ENCODE measurements around the gene ZNF768. TPM values are rescaled to one million over a fixed set of nuclear protein-coding genes. Genes with fewer than 3 reads are reported as not detected.
"Not testable (repeated sequence)": the region's sequence is repeated elsewhere in the genome, so short reads cannot be mapped to it uniquely, and the experiment has no call there.

ZNF768 gene
- total RNA-seq, 2 donors from 2014 or later, result 25.0 to 36.3 TPM

DNA sequence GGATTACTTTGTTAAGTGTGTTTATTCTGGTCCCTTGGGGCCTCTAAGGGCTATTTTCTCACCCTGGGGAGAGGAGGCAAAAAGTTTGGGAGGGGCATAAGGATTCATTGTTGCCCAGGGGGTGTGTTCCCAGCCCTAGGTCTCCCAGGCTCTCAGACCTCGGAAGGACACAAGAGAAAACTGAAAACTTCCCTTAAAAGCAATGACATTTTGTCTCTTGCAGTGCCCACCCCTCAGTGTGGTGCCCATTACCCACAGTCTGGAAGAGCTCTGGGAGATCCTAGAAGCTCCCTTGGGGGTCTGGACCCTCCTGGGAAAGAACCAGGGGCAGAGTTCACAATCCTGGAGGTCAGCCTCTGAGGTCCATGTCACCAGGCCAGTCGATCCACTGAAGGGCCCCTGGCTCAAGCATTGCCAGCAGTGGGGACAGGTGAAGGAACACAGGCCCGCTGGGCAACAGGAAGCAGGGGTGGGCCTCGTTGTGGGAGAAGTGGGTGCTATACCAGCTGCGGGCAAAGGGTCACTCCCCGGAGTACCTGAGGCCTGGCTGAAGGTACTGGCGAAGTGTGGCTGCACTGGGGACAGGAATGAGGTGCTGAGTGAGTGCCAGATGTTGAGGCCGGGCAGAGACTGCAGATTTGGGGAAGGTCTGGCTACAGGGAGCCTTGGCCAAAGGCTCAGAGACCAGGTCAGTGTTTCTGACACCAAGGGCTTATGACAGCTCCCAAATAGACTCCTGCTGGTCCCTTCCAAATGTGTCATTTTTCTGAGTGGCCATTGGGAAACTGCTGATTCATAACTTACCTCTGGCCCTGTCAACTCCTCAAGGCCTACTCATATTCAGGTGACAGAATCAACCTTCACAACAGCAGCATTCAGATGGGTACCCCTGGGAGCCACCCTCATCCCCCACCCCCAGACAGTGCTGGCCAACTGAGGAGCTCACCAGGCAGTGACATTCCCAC lies 12.9 kb upstream of the ZNF768 start:
- TF ChIP-seq CTCF (IDR thresholded peaks at IDR 0.05), result no peak
- Histone ChIP-seq H3K27ac (no peak overlapping the region), H3K9me3 (no peaks in the 10 kb centered on the region), H3K27me3 (replicated peaks; ENCODE audit: insufficient read depth) (no peaks in the 10 kb centered on the region), H3K36me3 (no peaks in the 10 kb centered on the region), H3K4me1 (ENCODE audit: control insufficient read depth in 1 of 2, low read depth in 2 of 2) (peaks cover 8 to 12% of the 10 kb centered on the region in 2 donors), H3K4me3 (no peak overlapping the region)
- DNase-seq (ENCODE audit: low spot score) (no peak), ATAC-seq (ENCODE audit: insufficient number of reproducible peaks, low FRiP score, low read depth) (no peak)

- H3K4me3 ChIP-seq, result peak overlapping the region; percentile 74
- H3K4me1 ChIP-seq (ENCODE audit: control insufficient read depth in 1 of 2, low read depth in 2 of 2), result peaks cover 16 to 25% of the 10 kb centered on the region in 2 donors
- H3K27me3 ChIP-seq (replicated peaks; ENCODE audit: insufficient read depth); H3K27ac ChIP-seq; H3K36me3 ChIP-seq; DNase-seq (ENCODE audit: low spot score); H3K9me3 ChIP-seq; ATAC-seq (ENCODE audit: insufficient number of reproducible peaks, low FRiP score, low read depth): not testable (repeated sequence)
These were observed 10.1 kb upstream of the ZNF768 start for GRCh38 chr16:30536391-30537024.

DNA sequence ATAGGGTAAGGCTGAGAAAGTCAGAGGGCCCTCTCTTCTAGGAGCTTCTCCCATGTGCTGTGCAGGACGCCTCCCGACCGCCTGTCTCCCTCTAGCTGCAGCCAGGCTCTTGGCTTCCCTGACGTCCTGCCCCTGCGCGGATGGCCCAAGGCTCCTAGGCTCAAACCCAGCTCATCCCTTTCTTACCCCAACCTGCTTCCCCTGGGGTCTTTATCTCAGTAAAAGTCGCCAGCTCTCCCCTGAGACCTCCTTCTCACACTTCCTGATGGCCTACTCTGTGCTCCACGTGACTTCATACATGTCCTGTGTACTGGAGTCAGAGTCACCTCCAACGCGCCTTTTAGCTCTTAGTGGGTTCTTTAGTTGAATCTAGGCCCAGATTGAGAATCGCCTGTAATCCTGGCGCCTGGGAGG lies 9.4 kb upstream of the ZNF768 start:
- Histone ChIP-seq H3K27ac (peak overlapping the region; percentile 91 to 94), H3K9me3 (no peaks in the 10 kb centered on the region), H3K4me3 (peak overlapping the region; percentile 74), H3K27me3 (replicated peaks; ENCODE audit: insufficient read depth) (no peaks in the 10 kb centered on the region), H3K36me3 (peaks cover 6% of the 10 kb centered on the region), H3K4me1 (ENCODE audit: control insufficient read depth in 1 of 2, low read depth in 2 of 2) (peaks cover 16 to 25% of the 10 kb centered on the region in 2 donors)
- no peak for DNase-seq (ENCODE audit: low spot score)
- no peak for TF ChIP-seq CTCF (IDR thresholded peaks at IDR 0.05)
- ATAC-seq (ENCODE audit: insufficient number of reproducible peaks, low FRiP score, low read depth), result peak; percentile 19

DNA sequence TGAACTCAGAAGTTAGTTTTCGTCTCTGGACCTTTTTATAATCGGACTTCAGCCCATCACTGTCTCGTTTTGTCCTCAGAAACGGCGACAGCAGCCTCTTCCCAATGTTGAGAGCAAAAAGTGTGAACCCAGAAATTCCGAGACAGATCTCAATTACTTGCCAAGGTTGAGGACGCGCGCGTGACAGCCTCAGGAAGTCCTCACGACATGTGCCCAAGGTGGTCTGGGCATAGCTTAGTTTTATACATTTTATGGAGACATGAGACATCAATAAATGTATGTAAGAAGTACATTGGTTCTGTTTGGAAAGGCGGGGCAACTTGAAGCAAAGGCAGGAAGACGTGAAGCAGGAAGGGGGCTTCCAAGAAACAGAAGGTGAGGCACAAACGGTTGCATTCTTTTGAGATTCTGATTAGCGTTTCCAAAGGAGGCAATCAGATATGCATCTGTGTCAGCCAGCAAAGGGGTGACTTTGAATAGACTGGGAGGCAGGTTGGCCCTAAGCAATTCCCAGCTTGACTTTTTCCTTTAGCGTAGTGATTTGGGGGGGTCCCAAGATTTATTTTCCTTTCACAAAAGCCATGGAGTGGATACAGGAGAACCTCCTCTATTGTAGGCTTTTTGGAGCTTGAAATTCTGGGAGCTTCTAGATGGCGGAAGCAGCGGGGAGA lies 8.9 kb upstream of the ZNF768 start:
- Histone ChIP-seq H3K9me3 (no peaks in the 10 kb centered on the region), H3K4me3 (peak overlapping the region; percentile 74), H3K4me1 (ENCODE audit: control insufficient read depth in 1 of 2, low read depth in 2 of 2) (peaks cover 16 to 25% of the 10 kb centered on the region in 2 donors), H3K27ac (peak overlapping the region; percentile 91 to 94), H3K27me3 (replicated peaks; ENCODE audit: insufficient read depth) (no peaks in the 10 kb centered on the region), H3K36me3 (peaks cover 9% of the 10 kb centered on the region)
- no peak for TF ChIP-seq CTCF (IDR thresholded peaks at IDR 0.05)
- ATAC-seq (ENCODE audit: insufficient number of reproducible peaks, low FRiP score, low read depth) (peak; percentile 16), DNase-seq (ENCODE audit: low spot score) (no peak)

- Histone ChIP-seq H3K9me3 (no peaks in the 10 kb centered on the region), H3K27me3 (replicated peaks; ENCODE audit: insufficient read depth) (no peaks in the 10 kb centered on the region), H3K27ac (peak within 1 kb of the TSS; percentile 91 to 94), H3K4me3 (peak within 1 kb of the TSS; percentile 74), H3K4me1 (ENCODE audit: control insufficient read depth in 1 of 2, low read depth in 2 of 2) (peaks cover 16 to 25% of the 10 kb centered on the region in 2 donors), H3K36me3 (peaks cover 9% of the 10 kb centered on the region)
- peak; percentile 62 for ATAC-seq (ENCODE audit: insufficient number of reproducible peaks, low FRiP score, low read depth)
- no peak for TF ChIP-seq CTCF (IDR thresholded peaks at IDR 0.05)
- peak; percentile 81 for DNase-seq (ENCODE audit: low spot score)
These were observed 8.2 kb upstream of the ZNF768 start, which contains the start of gene ZNF747 for GRCh38 chr16:30534368-30535105. Gene ZNF747 (minus strand): TSS chr16:30534858. CDS start chr16:30534679, 179 bp downstream.

Data from thoracic aorta (tissue), 2 donors.